Skeletal muscle cell (primary cell): ENCODE results near the gene HPSE2.

ENCODE experiments used
- DNase-seq: peaks from one replicate; pipeline ENCODE4 v3.0.0-alpha.2; 2010; ENCODE audit warnings: low read depth
- H3K4me3 ChIP-seq: 2 replicates; pipeline ENCODE4 v1.5.1; 2011; ENCODE audit warnings: low read depth, mild to moderate bottlenecking, control low read depth, low read length, moderate library complexity

The HPSE2 gene

GRCh38 chr10:98880971-98881370 is 354.7 kb downstream of the HPSE2 start:
- DNase-seq = no peak
- H3K4me3 ChIP-seq = no peak overlapping the region

GRCh38 chr10:98878921-98879320 is 356.7 kb downstream of the HPSE2 start:
- no peak for DNase-seq
- no peak overlapping the region for H3K4me3 ChIP-seq

DNA sequence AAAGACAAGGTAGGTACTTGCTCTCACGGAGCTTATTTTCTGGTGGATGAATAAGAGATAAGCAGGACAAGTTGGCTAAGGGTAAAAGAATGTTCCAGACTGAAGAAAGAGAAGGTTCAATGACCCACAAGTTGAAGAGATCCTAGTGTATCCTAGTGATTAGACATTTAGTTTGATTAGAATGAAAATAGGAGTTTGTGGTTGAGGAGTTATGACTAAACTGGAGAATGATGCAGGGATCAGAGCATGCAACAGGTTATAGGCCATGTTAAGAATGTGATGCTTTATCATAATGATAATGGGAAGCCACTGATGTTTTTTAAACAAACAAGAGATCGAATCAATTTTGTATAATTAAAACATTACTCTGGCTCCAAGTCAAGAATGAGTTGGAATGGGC is 357.2 kb downstream of the HPSE2 start:
- H3K4me3 ChIP-seq = no peak overlapping the region
- DNase-seq = no peak

DNA sequence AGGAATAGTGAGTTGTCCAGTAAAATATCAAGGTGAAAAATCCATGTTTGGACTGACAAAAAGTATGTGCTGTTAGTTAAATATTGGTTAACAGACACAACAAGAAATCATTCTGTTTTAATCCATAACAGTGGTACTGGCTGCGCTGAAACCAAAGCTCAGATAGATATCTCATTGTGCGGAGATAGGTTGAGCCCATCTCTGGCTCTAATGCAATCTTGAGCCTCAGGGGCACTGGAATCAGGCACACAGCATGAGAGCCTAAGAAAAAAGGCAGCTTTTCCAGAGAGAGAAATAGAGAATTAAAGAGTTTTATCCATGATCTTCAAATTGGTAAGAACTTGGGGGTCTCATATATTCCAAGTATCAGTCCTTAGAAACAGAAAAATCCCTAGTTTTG is 373.7 kb downstream of the HPSE2 start:
- H3K4me3 ChIP-seq = no peak overlapping the region
- no peak for DNase-seq

GRCh38 chr10:98858525-98858924 is 377.1 kb downstream of the HPSE2 start:
- no peak overlapping the region for H3K4me3 ChIP-seq
- DNase-seq = no peak

GRCh38 chr10:98855403-98856189 is 380.1 kb downstream of the HPSE2 start:
- DNase-seq = no peak
- H3K4me3 ChIP-seq = no peak overlapping the region

GRCh38 chr10:98852686-98853085 is 383.0 kb downstream of the HPSE2 start:
- no peak overlapping the region for H3K4me3 ChIP-seq
- DNase-seq = no peak

DNA sequence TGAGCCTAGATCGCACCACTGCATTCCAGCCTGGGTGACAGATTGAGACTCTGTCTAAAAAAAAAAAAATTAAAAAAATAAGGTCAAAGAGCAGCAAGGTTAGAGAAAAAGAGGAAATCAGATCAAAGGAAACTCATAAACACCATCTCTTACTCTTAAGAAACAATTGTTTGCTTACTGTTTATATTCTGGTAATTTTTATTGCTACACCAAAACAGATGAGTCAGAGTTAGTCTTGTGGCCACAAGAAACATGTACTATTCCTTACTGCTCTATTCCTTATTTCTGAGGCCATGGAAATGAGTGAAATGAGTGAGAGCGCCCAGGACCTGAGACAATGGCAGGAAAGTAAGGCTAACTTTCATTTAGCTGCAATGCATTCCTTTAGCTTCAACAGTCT is 387.3 kb downstream of the HPSE2 start:
- no peak for DNase-seq
- H3K4me3 ChIP-seq = no peak overlapping the region

DNA sequence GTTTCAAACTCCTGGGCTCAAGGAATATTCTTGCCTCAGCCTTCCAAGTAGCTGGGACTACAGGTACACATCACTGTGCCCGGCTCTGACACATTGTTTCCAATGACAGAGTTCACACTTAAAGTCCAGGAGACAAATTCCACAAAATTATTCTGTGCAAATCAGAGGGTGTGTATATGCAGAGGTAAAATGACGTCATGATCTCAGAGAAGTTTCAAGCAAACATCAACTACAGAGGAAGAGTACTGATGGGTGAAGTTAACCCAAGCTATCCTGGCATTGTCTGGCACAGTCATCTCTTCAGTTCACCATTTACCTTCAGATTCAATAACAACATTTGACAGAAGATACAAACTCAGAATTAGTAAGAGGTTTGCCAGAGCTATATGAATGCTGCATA is 388.9 kb downstream of the HPSE2 start:
- H3K4me3 ChIP-seq = no peak overlapping the region
- DNase-seq = no peak

GRCh38 chr10:98833542-98833941 is 402.1 kb downstream of the HPSE2 start:
- H3K4me3 ChIP-seq = no peak overlapping the region
- DNase-seq = no peak

- no peak for DNase-seq
- no peak overlapping the region for H3K4me3 ChIP-seq
Observed at GRCh38 chr10:98832738-98833137, 402.9 kb downstream of the HPSE2 start.

DNA sequence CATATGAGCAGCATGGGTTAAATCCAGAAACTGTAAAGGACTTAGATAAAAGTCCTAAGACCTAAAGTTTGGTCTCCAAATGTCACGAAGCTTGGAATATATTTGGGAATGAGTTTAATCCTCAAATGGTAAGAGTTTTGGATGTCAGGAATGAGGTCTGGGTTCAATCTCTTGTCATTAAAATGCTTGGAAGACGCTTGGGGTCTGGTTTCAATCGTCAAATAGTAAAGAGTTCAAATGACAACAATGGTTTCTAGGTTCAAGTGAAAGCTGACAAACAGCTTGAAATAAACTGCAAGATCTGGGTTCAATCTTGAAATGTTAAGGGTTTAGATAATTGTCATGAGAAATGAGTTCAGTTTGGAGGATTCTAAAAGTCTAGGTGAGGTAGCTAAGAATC is 403.5 kb downstream of the HPSE2 start:
- no peak overlapping the region for H3K4me3 ChIP-seq
- no peak for DNase-seq

DNA sequence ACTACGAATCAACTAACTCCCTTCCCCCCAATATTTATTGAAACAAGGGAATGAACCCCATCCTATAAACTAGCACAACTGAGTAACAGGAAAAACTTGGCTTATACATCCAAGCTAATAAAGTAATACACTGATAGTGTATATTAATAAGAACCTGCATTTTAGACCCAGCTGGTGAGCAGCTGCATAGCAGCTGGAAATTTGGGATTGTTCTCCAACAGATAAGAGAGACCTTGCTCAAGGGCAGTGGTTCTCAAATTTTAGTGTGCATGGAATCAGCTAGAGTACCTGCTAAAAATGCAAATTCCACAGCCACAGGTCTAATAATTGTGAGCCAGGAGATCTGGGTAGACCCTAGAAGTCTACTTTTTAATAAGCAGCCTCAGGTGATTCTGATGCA is 404.3 kb downstream of the HPSE2 start:
- DNase-seq = no peak
- no peak overlapping the region for H3K4me3 ChIP-seq

- DNase-seq = no peak
- H3K4me3 ChIP-seq = no peak overlapping the region
Observed at GRCh38 chr10:98825741-98826140, 409.9 kb downstream of the HPSE2 start.

DNA sequence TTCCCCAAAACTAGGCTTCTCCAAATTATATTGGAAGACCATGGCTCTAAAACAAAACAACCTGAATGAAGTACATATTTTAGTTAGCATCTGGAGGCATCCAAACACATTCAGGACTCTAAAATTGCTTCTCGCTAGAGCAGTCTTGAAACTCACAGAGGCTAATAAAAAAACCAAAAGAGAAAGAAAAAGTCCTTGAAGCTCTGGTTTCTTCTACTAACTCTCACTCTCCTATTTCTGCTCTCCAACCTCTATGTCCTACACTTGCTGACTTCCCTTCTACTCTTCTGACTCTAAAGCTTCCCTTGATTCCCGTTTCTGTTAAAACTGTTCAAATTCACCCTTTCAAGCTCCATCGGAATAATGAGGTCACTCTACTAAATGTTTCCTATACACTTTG is 418.3 kb downstream of the HPSE2 start:
- no peak for DNase-seq
- no peak overlapping the region for H3K4me3 ChIP-seq

- H3K4me3 ChIP-seq = no peak overlapping the region
Observed at GRCh38 chr10:98815039-98815885, 420.4 kb downstream of the HPSE2 start.

DNA sequence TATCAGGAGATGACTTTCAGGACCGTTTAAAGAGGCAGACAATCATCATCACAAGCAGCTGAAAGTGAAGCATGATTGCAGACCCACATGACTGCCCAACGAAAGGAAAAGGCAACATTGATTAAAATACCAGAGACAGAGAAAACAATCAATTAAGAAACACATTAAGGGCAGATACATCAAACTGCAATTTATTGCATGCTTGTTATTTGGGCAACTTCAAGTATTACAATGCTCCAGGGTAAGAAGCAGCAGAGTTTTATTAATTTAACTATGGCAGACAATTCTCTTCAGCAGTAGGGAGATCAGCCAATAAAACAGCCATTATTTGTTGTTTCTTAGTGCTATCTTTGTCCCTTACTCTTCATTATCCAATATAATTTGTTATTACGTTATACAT is 421.2 kb downstream of the HPSE2 start:
- DNase-seq = no peak

More at GRCh38 chr10:98815039-98815885, 420.4 kb downstream of the HPSE2 start:
- no peak for DNase-seq

DNA sequence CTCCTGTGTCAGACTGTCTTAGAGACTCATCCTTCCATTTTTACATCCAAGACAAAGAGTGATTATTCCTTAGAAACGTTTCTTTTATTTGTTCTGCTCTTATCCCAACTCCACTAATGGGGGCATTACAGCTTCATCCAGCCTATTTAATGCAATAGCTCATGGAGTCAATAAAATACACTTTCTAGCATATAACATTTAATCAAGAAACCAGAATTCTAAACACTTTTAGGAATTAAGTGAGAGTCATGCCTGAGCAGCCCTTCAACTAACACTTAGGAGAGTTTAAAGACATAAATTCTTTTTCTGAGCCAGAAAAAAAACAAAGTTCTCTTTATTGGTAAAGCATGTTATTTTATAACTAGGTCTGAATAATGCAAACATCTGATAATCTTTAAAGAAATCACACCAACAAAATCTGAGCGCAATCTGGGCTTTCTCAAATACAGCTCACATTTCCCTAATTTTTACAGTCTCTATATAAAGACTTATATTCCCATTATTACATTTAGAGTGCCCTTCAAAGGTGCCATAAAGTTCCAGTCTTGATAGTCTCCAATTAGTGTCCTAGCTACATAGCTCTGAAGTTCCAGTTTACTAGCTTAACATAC is 427.3 kb downstream of the HPSE2 start:
- H3K4me3 ChIP-seq = no peak overlapping the region
- no peak for DNase-seq

More for the DNA sequence above, 421.2 kb downstream of the HPSE2 start:
- no peak overlapping the region for H3K4me3 ChIP-seq

DNA sequence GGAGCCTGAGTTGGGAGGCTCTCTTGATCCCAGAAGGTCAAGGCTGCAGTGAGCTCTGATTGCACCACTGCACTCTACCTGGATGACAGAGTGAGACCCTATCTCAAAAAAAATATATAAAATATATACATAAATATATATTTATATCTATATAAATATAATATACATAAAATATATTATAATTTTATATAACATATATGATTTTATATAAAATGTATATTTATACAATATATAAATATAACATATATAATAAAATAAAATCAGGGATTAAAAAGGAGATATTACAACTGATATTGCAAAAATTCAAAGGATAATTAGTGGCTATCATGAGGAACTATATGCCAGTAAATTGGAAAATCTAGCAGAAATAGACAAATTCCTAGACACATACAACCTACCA is 435.4 kb downstream of the HPSE2 start:
- H3K4me3 ChIP-seq = no peak overlapping the region
- DNase-seq = no peak

- no peak for DNase-seq
- no peak overlapping the region for H3K4me3 ChIP-seq
Observed at GRCh38 chr10:98795467-98795866, 440.2 kb downstream of the HPSE2 start.
